ENCODE measurements around the gene KAT7. TPM values are rescaled to one million over a fixed set of nuclear protein-coding genes. Genes with fewer than 3 reads are reported as not detected.

KAT7 gene
- total and polyA plus RNA-seq, 10 of the 15 experiments (the other 5 are each of a cell fraction or from before 2014, with no cell fraction given): 6.6 to 45.8 (median 26.3) TPM

- 0 out of 4 replicates have a peak, but pooled peaks cover 0 to 1% of the 10 kb centered on the region in 2 experiments for H3K27me3 ChIP-seq (replicated peaks in 1 of 2; ENCODE audit: control insufficient read depth in 2 of 2, insufficient read depth in 2 of 2, low read length in 1 of 2)
- RAD21 ChIA-PET (ENCODE audit: unreplicated experiment): interaction anchor here (0.6 to 4.3 kb wide), 17 partner anchors 8 to 570 kb away, joined by 3 to 37 read pairs (median 5); partner anchors contain the start of genes KAT7 and SLC35B1
- peaks cover 21% of the 10 kb centered on the region for H3K79me2 ChIP-seq (ENCODE audit: control insufficient read depth, insufficient read depth, low read length)
- DNase-seq (ENCODE audit: low read depth, low spot score) (peak; percentile 99), FAIRE-seq (peak; percentile 98), ATAC-seq (peak; percentile 98)
- peak within 1 kb of the TSS; percentile 70 for H2AFZ ChIP-seq (ENCODE audit: control insufficient read depth, low read depth, low read length)
- H3K4me2 ChIP-seq (ENCODE audit: control insufficient read depth, insufficient read depth): peak within 1 kb of the TSS; percentile 91
- H3K9ac ChIP-seq (ENCODE audit: control insufficient read depth, insufficient read depth, low read length): peak within 1 kb of the TSS; percentile 43; the same call in 1 of the 2 replicates
- H3K4me1 ChIP-seq (ENCODE audit: control insufficient read depth, insufficient read depth, low read length): peaks cover 18% of the 10 kb centered on the region
- in situ Hi-C loops (cut with MboI) (no loop called here), intact Hi-C loops (cut with micrococcal nuclease; ENCODE audit: unreplicated experiment) (loop anchor here (5.0 kb wide), 1 partner anchor 57 kb away; the partner anchor contains the start of gene SLC35B1)
- CTCF ChIA-PET: interaction anchor here (0.6 to 4.2 kb wide), 17 partner anchors 8 to 206 kb away, joined by 3 to 36 read pairs (median 3); partner anchors contain the start of gene SLC35B1
- POLR2A ChIA-PET: interaction anchor here (0.5 to 8.5 kb wide), 12 partner anchors 8 to 1509 kb away, joined by 3 to 116 read pairs (median 4); partner anchors contain the start of genes KAT7 and SLC35B1
- BruUV-seq (replicated peaks): no TSS peak
- H3K4me3 ChIP-seq: peak within 1 kb of the TSS; percentile 86
- SMC1A ChIA-PET (ENCODE audit: uncharacterized antibody, unreplicated experiment): interaction anchor here (0.6 to 12.5 kb wide), 14 partner anchors 8 to 117 kb away, joined by 3 to 128 read pairs (median 4); partner anchors contain the start of gene SLC35B1
- H3K9me3 ChIP-seq (replicated peaks; ENCODE audit: control insufficient read depth, insufficient read depth, low read length): no peaks in the 10 kb centered on the region
- no peak within 1 kb of the TSS for H3K27ac ChIP-seq (ENCODE audit: control insufficient read depth, insufficient read depth)
- 1% methylated on average over 28 of the region's 53 CpGs for WGBS (ENCODE audit: insufficient coverage, insufficient replicate concordance, low lambda C conversion rate, missing lambda C conversion rate)
- H3K36me3 ChIP-seq (ENCODE audit: control insufficient read depth in 2 of 2, insufficient read depth in 2 of 2, low read length in 1 of 2): no peaks in the 10 kb centered on the region
- no peaks in the 10 kb centered on the region; the same call in 1 of the 2 replicates for H4K20me1 ChIP-seq (ENCODE audit: control insufficient read depth, insufficient read depth)
- peak; percentile 85 for TF ChIP-seq USF1 (IDR thresholded peaks at IDR 0.05; ENCODE audit: borderline replicate concordance, extremely low read length, insufficient read depth, low read depth, low read length)
- TF ChIP-seq RAD21 (IDR thresholded peaks at IDR 0.05; ENCODE audit: insufficient read depth, low read depth, low read length): no peak
- TF ChIP-seq NFXL1 (IDR thresholded peaks at IDR 0.05; ENCODE audit: borderline replicate concordance): no peak
- TF ChIP-seq NFYA (IDR thresholded peaks at IDR 0.05; ENCODE audit: borderline replicate concordance, low read depth, low read length): peak; percentile 80
- TF ChIP-seq BACH1 (IDR thresholded peaks at IDR 0.05; ENCODE audit: borderline replicate concordance): peak; percentile 33; the same call in 1 of the 2 replicates
- peak; percentile 100 for TF ChIP-seq RAD51 (IDR thresholded peaks at IDR 0.05)
- peak; percentile 20; the same call in 1 of the 2 replicates for TF ChIP-seq TBL1XR1 (IDR thresholded peaks at IDR 0.05; ENCODE audit: low read depth, low read length)
- no peak for TF ChIP-seq STAT3 (IDR thresholded peaks at IDR 0.05; ENCODE audit: low read depth, low read length)
- peak; percentile 79 for TF ChIP-seq USF2 (IDR thresholded peaks at IDR 0.05; ENCODE audit: borderline replicate concordance, low read depth, low read length)
- TF ChIP-seq BCL3 (IDR thresholded peaks at IDR 0.05; ENCODE audit: borderline replicate concordance, insufficient read depth, low read depth, low read length, poor library complexity, severe bottlenecking): peak; percentile 19
- TF ChIP-seq YY1 (IDR thresholded peaks at IDR 0.05; ENCODE audit: low read depth, low read length): 0 out of 2 replicates have a peak, but pooled peaks have one; percentile 32
- peak; percentile 90 for TF ChIP-seq FOS (IDR thresholded peaks at IDR 0.05; ENCODE audit: borderline replicate concordance, extremely low read depth, insufficient read length)
- peak; percentile 79; the same call in 1 of the 2 replicates for TF ChIP-seq POLR2AphosphoS2 (IDR thresholded peaks at IDR 0.05; ENCODE audit: low read depth, low read length)
- TF ChIP-seq ZBTB11 (CRISPR knock-in tag; IDR thresholded peaks at IDR 0.05): peak; percentile 57; the same call in 1 of the 2 replicates
These were observed 24.5 kb upstream of the KAT7 start, which contains the start of gene FAM117A for GRCh38 chr17:49763735-49764558. FAM117A (minus strand) TSS chr17:49764131; CDS start chr17:49764087, 44 bp downstream.

Data from GM12878 (cell line).